ENCODE results near the gene CDK14.

GRCh38 chr7:91114232-91114631, 518.1 kb downstream of the CDK14 start:
- TF ChIP-seq POLR2AphosphoS5 (IDR thresholded peaks at IDR 0.05; ENCODE audit: low read depth, low read length) (no peak), POLR2A (IDR thresholded peaks at IDR 0.05; ENCODE audit: low read depth, low read length) (no peak)
